Measurements from ENCODE around the gene CCDC178.

GRCh38 chr18:33051407-33051806, 389.1 kb downstream of the CCDC178 start:
- TF ChIP-seq CTCF (IDR thresholded peaks at IDR 0.05; ENCODE audit: low read depth, low read length, poor library complexity, severe bottlenecking) = no peak
- TF ChIP-seq EZH2phosphoT487 (IDR thresholded peaks at IDR 0.05; ENCODE audit: borderline replicate concordance, low read length) = no peak
